ENCODE data around the gene SPEN. TPM values are rescaled to one million over a fixed set of nuclear protein-coding genes. Genes with fewer than 3 reads are reported as not detected.

The SPEN gene
- total and polyA plus RNA-seq, 9 of the 15 experiments (the other 6 are each of a cell fraction or from before 2014, with no cell fraction given) = 5.7 to 87.5 (median 27.2) TPM

- TF ChIP-seq ZNF518B (CRISPR knock-in tag; IDR thresholded peaks at IDR 0.05) (no peak), MYC (IDR thresholded peaks at IDR 0.05; ENCODE audit: low read depth, low read length) (no peak), MYC (CRISPR knock-in tag; IDR thresholded peaks at IDR 0.05; ENCODE audit: borderline replicate concordance, low read depth) (0 out of 2 replicates have a peak, but pooled peaks have one; percentile 48), POLR2B (IDR thresholded peaks at IDR 0.05; ENCODE audit: low read depth, partially characterized antibody) (no peak), XRCC4 (IDR thresholded peaks at IDR 0.05; ENCODE audit: extremely low read depth, insufficient read depth, insufficient read length) (no peak), FOXA3 (CRISPR knock-in tag; conservative IDR thresholded peaks at IDR 0.05 in 1 of 2, IDR thresholded peaks at IDR 0.05 in 1 of 2) (0 out of 4 replicates have a peak, but pooled peaks of 1 of the 2 experiments have one; percentile 56), IRF9 (tag; IDR thresholded peaks at IDR 0.05) (no peak), DNMT1 (IDR thresholded peaks at IDR 0.05) (no peak), CEBPG (CRISPR knock-in tag; IDR thresholded peaks at IDR 0.05) (no peak), CEBPG (tag; conservative IDR thresholded peaks at IDR 0.05 in 1 of 2, IDR thresholded peaks at IDR 0.05 in 1 of 2) (0 out of 4 replicates have a peak, but pooled peaks of 1 of the 2 experiments have one; percentile 10), MBD2 (IDR thresholded peaks at IDR 0.05; ENCODE audit: borderline replicate concordance, low read depth) (no peak), CBX1 (IDR thresholded peaks at IDR 0.05; ENCODE audit: low read depth) (no peak), NKRF (IDR thresholded peaks at IDR 0.05; ENCODE audit: borderline replicate concordance) (no peak), GTF3C2 (IDR thresholded peaks at IDR 0.05; ENCODE audit: borderline replicate concordance, extremely low read depth, insufficient read length) (no peak), BRCA1 (IDR thresholded peaks at IDR 0.05) (no peak), BRCA1 (CRISPR knock-in tag; IDR thresholded peaks at IDR 0.05) (0 out of 2 replicates have a peak, but pooled peaks have one; percentile 52), HCFC1 (IDR thresholded peaks at IDR 0.05; ENCODE audit: low read depth, low read length) (no peak)
Measured at GRCh38 chr1:15953294-15953771, 105.8 kb downstream of the SPEN start (continued).

Data from K562 (cell line).